PC-3 (cell line): Measurements from ENCODE around the gene DDX39B. TPM values are rescaled to one million over a fixed set of nuclear protein-coding genes. Genes with fewer than 3 reads are reported as not detected.
"Not testable (repeated sequence)": the region's sequence is repeated elsewhere in the genome, so short reads cannot be mapped to it uniquely, and the experiment has no call there.

Source experiments
- ATAC-seq: fragments of 200-7000 bp; cut with Tn5 transposase; 2 replicates; pipeline ENCODE4 v1.9.1; 2020; ENCODE audit warnings: mild to moderate bottlenecking, moderate library complexity
- BruUV-seq: library from RNA; stranded (reverse); fragments of 400-500 nt; replicated peaks from 2 replicates; lab custom pipeline; 2021; lab: Mats Ljungman, UMichigan
- CTCF ChIA-PET: fragments of 300-600 bp; sonication (Branson Sonifier 250); formaldehyde crosslinking; loops from one replicate; lab custom pipeline; 2022; ENCODE audit warnings: antibody characterized with exemption; lab: Charles Lee
- POLR2A ChIA-PET: fragments of 300-600 bp; sonication (Branson Sonifier 250); formaldehyde crosslinking; loops from one replicate; lab custom pipeline; 2022; ENCODE audit warnings: antibody characterized with exemption; ENCODE audit not compliant: unreplicated experiment; lab: Charles Lee
- DNase-seq: peaks from one replicate; pipeline ENCODE4 v3.0.0-alpha.2; 2015
- H2AFZ ChIP-seq: fragments of 300-600 bp; sonication (generic); 2 replicates; pipeline ENCODE4 v1.6.0; 2016; ENCODE audit warnings: antibody characterized with exemption, low read length
- H3F3A ChIP-seq: fragments of 300-600 bp; sonication (generic); one replicate; pipeline ENCODE4 v1.6.0; 2017; ENCODE audit warnings: antibody characterized with exemption, low read length, control low read depth, mild to moderate bottlenecking; ENCODE audit not compliant: unreplicated experiment
- H3K27ac ChIP-seq: fragments of 300-600 bp; sonication (generic); 2 replicates; pipeline ENCODE4 v1.5.1; 2016; ENCODE audit warnings: mild to moderate bottlenecking, low read length
- H3K27me3 ChIP-seq: fragments of 300-600 bp; sonication (generic); 2 replicates; pipeline ENCODE4 v1.6.1; 2016; ENCODE audit warnings: low read length, mixed read lengths
- H3K36me3 ChIP-seq: fragments of 300-600 bp; sonication (generic); 2 replicates; pipeline ENCODE4 v1.6.1; 2016; ENCODE audit warnings: low read depth, mixed run types, low read length, mixed read lengths
- H3K4me1 ChIP-seq: fragments of 300-600 bp; sonication (generic); 2 replicates; pipeline ENCODE4 v1.5.1; 2016; ENCODE audit warnings: low read length; ENCODE audit not compliant: insufficient read depth
- H3K4me2 ChIP-seq: fragments of 300-600 bp; sonication (generic); 2 replicates; pipeline ENCODE4 v1.6.0; 2016; ENCODE audit warnings: low read length
- H3K4me3 ChIP-seq: fragments of 300-600 bp; sonication (generic); 2 replicates; pipeline ENCODE4 v1.5.1; 2016; ENCODE audit warnings: mild to moderate bottlenecking, low read length, mixed read lengths
- H3K79me2 ChIP-seq: fragments of 300-600 bp; sonication (generic); 2 replicates; pipeline ENCODE4 v1.6.1; 2017; ENCODE audit warnings: low read length, mixed read lengths
- H3K9ac ChIP-seq: fragments of 300-600 bp; sonication (generic); 2 replicates; pipeline ENCODE4 v1.6.0; 2016; ENCODE audit warnings: mild to moderate bottlenecking, low read length
- H3K9me2 ChIP-seq: fragments of 300-600 bp; sonication (generic); replicated peaks from 2 replicates; pipeline ENCODE4 v1.6.1; 2016; ENCODE audit warnings: mixed run types, low read length, mixed read lengths
- H3K9me3 ChIP-seq: fragments of 300-600 bp; sonication (generic); 2 replicates; pipeline ENCODE4 v1.6.1; 2016; ENCODE audit warnings: low read length, mixed read lengths
- H4K20me1 ChIP-seq: fragments of 300-600 bp; sonication (generic); 2 replicates; pipeline ENCODE4 v1.6.1; 2016; ENCODE audit warnings: low read length, mixed read lengths
- CTCF ChIP-seq: fragments of 300-600 bp; sonication (generic); conservative IDR thresholded peaks from 2 replicates; pipeline ENCODE4 v1.5.1; 2017; ENCODE audit warnings: antibody characterized with exemption, low read depth, mild to moderate bottlenecking, low read length
- EZH2 ChIP-seq: fragments of 300-600 bp; sonication (generic); IDR thresholded peaks from one replicate; pipeline ENCODE4 v1.6.1; 2017; ENCODE audit warnings: antibody characterized with exemption, mild to moderate bottlenecking, low read length; ENCODE audit not compliant: unreplicated experiment
- EZH2phosphoT487 ChIP-seq: fragments of 300-600 bp; sonication (generic); IDR thresholded peaks from 2 replicates; pipeline ENCODE4 v1.6.1; 2018; ENCODE audit warnings: mild to moderate bottlenecking, antibody characterized with exemption, low read length, borderline replicate concordance
- intact Hi-C: fragments of 100-400 bp; cut with micrococcal nuclease; formaldehyde crosslinking; loops from 2 replicates; pipeline ENCODE4 v1.9.0; 2023
- total RNA-seq: library from RNA; depleted of rRNA; stranded (reverse); fragments of >200 nt; gene quantifications from 2 replicates; pipeline ENCODE4 v1.2.3, GENCODE V29; 2014

The DDX39B gene
- total RNA-seq, 1 experiment from 2014 or later = 465 TPM

DNA sequence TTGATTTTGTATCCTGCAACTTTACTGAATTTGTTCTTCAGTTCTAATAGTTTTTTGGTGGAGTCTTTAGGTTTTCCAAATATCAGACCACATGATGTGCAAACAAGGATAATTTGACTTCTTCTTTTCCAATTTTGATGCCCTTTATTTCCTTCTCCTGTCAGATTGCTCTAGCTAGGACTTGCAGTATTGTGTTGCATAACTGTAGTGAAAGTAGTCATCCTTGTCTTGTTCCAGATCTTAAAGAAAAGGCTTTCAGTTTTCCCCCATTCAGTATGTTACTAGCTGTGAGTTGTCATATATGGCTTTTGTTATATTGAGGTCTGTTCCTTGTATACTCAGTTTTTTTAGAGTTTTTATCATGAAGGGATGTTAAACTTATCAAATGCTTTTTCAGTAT is 39.2 kb downstream of the DDX39B start:
- peaks cover 20% of the 10 kb centered on the region for H3K36me3 ChIP-seq
- no peak overlapping the region for H3K27ac ChIP-seq
- no peaks in the 10 kb centered on the region for H3K9me3 ChIP-seq
- BruUV-seq = no TSS peak
- intact Hi-C loops = no loop called here
- peaks cover 65% of the 10 kb centered on the region for H3K79me2 ChIP-seq
- ChIA-PET POLR2A (no interaction called here), CTCF (interaction anchor here (0.6 kb wide), 1 partner anchor 16 kb away, joined by 3 read pairs; no protein-coding TSS in a partner anchor)
- H2AFZ ChIP-seq = no peak overlapping the region
- TF ChIP-seq CTCF (no peak), EZH2phosphoT487 (no peak), EZH2 (no peak)
- ATAC-seq (no peak), DNase-seq (no peak)
- H3F3A ChIP-seq = no peaks in the 10 kb centered on the region
- H3K9ac ChIP-seq = no peak overlapping the region
- no peaks in the 10 kb centered on the region for H3K27me3 ChIP-seq
- peaks cover 7% of the 10 kb centered on the region; the same call in 1 of the 2 replicates for H3K4me1 ChIP-seq
- no peak overlapping the region for H3K4me3 ChIP-seq
- no peak overlapping the region for H3K4me2 ChIP-seq
- no peaks in the 10 kb centered on the region for H3K9me2 ChIP-seq
- peaks cover 24% of the 10 kb centered on the region; the same call in 1 of the 2 replicates for H4K20me1 ChIP-seq

DNA sequence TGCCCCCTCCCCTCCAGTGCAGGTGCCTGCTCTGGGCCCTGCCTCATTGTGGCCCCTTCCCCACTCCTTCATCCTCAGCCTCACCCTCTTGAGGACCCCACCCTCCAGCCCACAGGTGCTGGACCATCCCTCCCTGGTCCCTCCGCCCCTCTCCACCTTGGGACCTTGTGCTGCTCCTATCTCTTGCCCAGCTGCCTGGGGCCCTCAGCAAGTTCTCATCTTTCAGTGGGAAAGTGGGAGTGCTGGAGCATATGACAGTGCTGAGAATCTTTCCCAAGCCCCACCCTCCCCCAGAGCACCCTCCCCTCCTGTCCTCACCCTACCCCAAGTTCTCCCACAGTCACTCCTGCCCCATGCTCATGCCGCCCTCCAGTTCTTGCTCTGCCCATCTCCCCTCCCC is 42.2 kb downstream of the DDX39B start:
- POLR2A ChIA-PET, H3K9me2 ChIP-seq, H3K9me3 ChIP-seq, DNase-seq, H3K9ac ChIP-seq, ATAC-seq, H2AFZ ChIP-seq, H3K27me3 ChIP-seq, H3F3A ChIP-seq, intact Hi-C loops, H3K27ac ChIP-seq, H3K36me3 ChIP-seq, BruUV-seq, CTCF ChIA-PET: not testable (repeated sequence)
- Histone ChIP-seq H3K4me3 (peak overlapping the region; percentile 70; the same call in 1 of the 2 replicates), H3K4me1 (peaks cover 28% of the 10 kb centered on the region), H4K20me1 (peaks cover 24% of the 10 kb centered on the region; the same call in 1 of the 2 replicates), H3K4me2 (peak overlapping the region; percentile 84), H3K79me2 (peaks cover 84% of the 10 kb centered on the region)

GRCh38 chr6:31498748-31499147 is 43.1 kb downstream of the DDX39B start:
- Histone ChIP-seq H3K79me2 (peaks cover 83% of the 10 kb centered on the region), H3F3A (no peaks in the 10 kb centered on the region), H4K20me1 (peaks cover 24% of the 10 kb centered on the region; the same call in 1 of the 2 replicates), H2AFZ (peak overlapping the region; percentile 53; the same call in 1 of the 2 replicates), H3K4me2 (peak overlapping the region; percentile 84), H3K27ac (no peak overlapping the region), H3K4me3 (peak overlapping the region; percentile 70), H3K9ac (peak overlapping the region; percentile 20), H3K36me3 (0 out of 2 replicates have a peak, but pooled peaks cover 4% of the 10 kb centered on the region), H3K27me3 (no peaks in the 10 kb centered on the region), H3K4me1 (peaks cover 28% of the 10 kb centered on the region), H3K9me2 (no peaks in the 10 kb centered on the region), H3K9me3 (no peaks in the 10 kb centered on the region)
- no TSS peak for BruUV-seq
- intact Hi-C loops = loop anchor here (1.0 kb wide), 1 partner anchor 44 kb away; the partner anchor contains the start of gene DDX39B
- TF ChIP-seq CTCF (no peak), EZH2phosphoT487 (no peak), EZH2 (no peak)
- ChIA-PET CTCF (no interaction called here), POLR2A (interaction anchor here (0.6 to 0.7 kb wide), 2 partner anchors 62 to 99 kb away, joined by 3 to 5 read pairs; no protein-coding TSS in a partner anchor)
- ATAC-seq (no peak), DNase-seq (peak; percentile 31)
